ENCODE results near the gene ADIPOR2.

Gene ADIPOR2

DNA sequence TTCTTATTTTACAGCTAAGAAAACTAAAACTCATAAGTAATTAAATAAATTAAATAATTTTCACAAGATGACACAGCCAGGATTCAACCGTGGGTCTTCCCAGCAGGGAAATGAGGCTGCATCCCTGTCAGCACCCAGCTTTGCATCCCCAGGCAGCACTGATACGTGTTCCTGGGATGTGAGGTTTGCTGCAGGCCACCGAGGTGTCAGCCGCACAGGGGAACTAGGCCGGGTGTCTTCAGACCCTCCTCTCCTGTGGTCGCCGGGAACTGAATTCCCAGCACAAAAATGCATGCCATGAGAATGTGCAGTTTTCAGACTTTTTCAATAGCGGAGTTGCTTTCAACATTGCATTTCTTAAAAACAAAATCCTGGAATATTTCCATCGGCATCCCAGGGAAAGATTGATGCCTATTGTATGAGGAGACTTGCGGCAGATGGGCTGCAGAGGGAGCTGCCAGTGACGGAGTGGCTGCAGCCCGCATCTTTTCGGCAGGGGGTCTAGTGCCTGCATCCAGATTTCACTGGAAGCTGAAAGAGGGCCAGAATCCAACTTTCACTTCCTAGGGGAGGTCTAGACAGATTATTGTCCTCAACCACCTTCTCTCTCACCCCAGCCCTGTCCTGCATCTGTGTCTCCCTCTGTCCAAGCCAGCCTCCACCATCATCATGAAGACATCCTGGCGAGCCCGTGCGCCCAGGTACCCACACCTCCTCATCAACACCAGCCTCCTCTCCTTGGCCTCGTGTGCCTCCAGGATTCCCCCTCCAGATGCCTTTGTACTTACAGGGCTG lies 142.1 kb downstream of the ADIPOR2 start:
- no peak for DNase-seq

DNA sequence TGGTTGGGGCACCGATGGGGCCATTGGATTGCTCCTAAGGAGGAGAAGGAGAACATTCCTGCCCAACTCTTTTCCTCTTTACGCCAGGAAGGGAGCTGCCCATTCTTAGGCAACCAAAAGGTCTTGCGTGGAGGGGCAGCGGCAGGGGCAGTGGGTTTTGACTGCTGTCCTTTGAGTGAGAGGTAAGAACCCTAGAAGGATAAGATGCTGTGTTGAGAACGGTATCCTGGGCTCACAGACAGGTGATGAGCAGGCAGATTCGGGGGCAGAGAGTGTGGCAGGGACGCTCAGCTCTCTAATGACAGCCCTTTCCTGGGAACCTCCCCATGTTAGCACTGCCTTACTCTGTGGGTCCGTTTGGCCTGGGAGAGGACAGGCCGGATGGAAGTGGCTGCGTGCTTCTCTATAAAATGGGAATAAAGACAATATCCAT lies 142.7 kb downstream of the ADIPOR2 start:
- DNase-seq: no peak

DNA sequence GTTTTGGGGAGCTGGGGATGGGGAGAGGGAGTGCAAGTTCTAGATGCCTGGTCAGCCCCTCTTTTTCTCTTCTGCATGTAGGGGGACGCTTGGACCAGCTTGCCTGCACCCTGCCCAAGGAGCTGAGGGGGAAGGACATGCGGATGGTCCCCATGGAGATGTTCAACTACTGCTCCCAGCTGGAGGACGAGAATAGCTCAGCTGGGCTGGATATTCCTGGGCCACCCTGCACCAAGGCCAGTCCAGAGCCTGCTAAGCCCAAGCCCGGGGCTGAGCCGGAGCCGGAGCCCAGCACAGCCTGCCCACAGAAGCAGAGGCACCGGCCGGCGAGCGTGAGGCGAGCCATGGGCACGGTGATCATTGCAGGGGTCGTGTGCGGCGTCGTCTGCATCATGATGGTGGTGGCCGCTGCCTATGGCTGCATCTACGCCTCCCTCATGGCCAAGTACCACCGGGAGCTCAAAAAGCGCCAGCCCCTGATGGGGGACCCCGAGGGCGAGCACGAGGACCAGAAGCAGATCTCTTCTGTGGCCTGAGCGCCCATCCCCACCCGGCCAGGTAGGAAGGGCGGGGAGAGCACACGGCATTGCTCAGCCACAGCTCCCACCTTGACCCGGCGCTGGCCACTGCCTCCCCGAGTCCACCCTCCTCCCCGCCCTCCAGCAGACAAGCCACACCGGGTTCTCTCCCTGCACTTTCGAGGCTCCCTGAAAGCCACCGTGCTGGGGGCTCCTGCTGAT lies 143.5 kb downstream of the ADIPOR2 start:
- no peak for DNase-seq

DNA sequence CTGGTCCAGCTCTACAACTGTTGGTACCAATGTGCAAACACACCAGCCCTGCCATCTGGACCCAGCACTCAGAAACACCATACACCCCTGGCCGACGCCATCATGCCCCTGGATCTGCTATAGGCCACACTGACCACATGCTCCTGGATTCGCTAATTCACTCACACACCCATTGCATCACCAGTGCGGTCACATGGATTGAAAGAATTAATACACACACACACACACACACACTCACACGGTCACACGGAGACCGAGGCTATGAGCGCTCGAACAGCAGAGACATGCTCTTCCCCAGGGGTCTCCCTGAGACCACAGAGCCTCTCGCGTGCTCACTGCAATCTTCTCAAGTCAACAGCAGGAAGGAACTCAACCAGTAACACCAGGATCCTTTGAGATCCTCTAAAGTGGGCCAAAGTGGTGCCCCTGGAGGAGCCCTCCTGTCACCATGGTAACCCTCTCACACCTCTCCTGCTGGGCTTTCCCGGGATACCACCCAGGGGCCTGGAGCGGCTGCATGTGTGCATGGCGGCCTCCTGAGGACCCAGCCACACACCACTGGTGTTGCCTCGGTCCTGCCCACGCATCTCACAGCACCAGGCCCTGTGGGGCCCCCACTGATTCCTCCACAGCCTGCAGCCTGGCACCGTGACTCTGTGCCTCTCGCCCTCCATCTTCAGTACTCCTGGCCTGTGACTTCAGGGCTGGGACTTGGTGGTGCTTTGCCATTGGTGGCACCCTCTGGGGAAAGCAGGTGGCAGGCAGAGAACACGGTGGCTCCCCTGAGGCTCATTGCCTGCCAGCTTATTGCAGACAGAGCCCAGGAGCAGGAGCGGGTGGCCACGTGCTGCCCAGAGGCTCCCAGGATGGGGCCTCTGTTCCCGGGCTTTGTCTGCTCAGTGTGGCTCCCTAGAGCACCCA lies 144.6 kb downstream of the ADIPOR2 start:
- DNase-seq: no peak

DNA sequence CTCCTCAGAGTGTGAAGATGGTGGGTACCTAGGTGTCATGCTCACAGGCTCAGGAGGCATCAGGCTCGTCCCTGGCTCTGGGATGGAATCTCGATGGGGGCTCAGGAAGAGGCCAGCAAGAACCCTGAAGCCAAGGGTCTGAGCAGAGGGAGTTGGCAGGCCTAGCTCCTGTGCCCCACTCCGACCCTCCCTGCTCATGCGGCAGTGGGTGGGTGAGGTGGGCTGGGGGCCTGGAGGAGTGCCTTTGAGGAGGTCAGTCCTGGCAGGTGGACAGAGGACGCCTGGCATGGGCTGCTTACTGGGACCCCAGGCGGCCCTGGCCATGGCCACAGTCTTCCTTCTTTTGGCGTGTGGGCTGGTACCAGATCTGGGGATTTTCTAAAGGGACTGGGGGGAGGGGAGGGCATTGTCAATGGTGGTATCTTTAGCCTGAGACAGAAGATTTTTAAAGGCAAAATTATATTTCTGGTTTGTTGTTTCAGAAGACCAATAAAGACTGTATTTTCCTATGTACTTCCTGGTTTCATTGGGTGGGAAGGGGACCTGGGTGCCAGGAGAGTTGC lies 145.5 kb downstream of the ADIPOR2 start:
- DNase-seq: no peak

DNA sequence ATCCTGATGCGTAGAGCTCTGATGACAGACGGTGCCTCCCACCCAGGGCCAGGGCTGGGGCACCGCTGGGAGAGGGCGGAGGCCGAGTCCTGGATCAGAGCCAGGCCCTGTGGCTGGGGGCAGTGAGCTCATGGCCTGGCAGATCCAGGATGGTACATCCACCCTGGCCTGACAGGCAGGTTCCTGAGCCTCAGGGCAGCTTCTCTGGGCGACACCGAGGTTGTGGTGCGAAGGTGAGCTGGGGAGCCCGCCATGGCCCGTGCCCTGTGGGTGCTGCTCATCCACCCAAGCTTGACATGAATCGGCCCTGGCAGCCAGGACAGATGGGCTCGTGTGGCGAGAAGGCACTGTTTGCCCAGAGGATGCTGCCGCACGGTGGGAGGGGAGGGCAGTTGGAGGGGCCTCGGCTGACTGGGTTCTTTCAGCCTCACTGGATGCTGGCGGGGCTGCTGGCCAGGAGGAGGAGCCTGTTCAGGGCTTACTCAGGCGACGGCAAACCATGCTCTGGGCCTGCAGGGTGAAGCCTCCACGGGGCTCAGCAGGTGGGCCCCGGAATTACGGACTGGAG lies 146.1 kb downstream of the ADIPOR2 start:
- DNase-seq: no peak

DNA sequence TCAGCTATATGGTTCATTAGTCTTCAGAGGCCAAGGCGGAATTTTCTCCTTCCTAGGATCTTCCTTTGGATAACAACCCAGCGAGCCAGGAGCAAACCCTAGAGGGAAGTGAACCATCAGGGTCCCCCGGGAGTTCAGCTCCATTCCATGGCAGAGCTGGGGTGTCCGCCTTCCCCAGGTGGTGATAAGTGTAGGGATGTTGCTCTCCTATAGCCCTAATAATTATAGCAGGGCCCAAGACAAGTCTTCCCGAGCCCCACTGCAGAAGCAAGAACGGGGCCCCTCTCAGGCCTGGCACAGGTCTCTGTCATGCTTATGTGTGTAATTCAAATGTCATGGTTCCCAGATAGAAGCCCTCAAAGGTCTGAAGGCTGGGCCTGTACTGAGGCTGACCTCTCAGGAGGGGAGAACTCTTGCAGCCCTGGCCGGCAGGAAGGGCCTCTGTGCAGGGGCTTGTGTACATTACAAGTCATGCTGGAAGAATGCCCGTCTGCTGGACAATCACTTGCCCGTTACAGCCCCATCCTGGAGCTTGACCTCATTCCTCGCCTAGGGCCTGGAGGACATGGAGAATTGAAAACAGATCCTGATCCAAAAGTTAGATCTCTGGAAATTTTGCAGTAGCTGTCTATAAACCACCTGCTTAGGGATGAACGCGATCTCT lies 146.8 kb downstream of the ADIPOR2 start:
- no peak for DNase-seq

Data from activated CD8-positive, alpha-beta memory T cell treated with anti-CD3 and anti-CD28 coated beads for 24 hours (primary cell).